ENCODE data around the gene NR1I3.

NR1I3 gene

DNA sequence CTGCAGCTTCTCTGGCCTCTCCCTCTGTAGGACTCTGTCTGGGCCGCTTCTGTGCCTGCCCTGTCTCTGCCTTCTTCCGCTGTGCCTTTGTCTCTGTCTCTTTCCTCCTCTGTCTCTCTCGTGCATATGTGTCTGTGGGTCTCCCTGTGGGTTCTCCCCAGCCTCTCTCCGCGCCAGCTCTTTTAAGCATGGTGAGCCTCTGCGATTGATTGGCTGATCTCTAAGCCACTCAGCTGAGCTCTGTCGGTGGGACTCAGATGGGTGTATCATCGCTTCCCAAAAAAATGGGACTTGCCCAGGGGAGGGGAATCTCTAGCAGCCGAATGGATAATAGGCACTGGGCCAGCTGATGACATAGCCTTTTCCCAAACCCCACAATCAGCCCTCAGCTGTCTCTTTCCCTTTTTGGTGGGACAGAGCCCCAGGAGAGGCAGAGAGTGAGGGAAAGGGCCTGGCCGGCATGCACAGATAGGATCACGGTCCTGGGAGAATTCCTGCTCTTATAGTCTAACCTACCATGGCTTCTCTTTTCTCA lies 39.0 kb downstream of the NR1I3 start, which contains the start of gene ADAMTS4 (continued):
- TF ChIP-seq ZBTB20 (tag by site-specific recombination; IDR thresholded peaks at IDR 0.05), result 0 out of 2 replicates have a peak, but pooled peaks have one; percentile 7

DNA sequence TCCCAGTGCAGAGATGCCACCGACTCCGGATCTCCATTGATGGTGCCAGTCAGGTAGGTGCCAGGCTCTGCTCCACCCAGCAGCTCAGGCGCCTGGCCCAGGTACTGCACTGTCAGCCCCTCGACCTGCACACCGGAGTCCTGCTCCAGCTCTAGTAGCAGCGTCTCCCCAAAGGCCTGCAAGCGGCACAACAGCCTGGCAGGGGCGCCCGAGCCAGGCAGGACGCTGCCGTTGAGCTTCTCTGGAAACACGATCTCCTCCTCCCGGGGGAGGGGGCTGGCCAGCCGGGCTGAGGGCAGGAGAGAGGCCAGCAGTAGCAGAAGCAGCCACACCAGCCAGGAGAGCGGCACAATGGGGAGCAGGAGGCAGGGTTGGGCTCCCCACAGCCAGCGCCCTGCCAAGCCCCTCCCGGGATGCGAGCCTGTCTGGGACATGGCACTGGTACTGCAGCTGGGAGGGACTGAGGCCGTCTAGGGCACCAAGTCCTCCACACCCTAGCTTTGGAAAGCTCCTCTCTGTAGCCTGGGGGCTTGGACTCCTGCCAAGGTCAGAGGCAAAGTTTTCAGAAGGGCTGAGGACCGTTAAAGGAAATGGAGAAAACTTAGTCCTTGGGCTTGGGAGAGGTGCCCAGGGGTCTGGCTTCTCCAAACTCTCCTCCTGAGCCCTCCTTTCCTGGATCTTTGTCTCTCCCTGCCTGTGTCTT lies 39.7 kb downstream of the NR1I3 start:
- CTCF ChIA-PET, result interaction anchor here (0.7 to 1.9 kb wide), 8 partner anchors 10 to 192 kb away, joined by 3 to 14 read pairs (median 4); partner anchors contain the start of gene TOMM40L
- TF ChIP-seq ZNF394 (tag by site-specific recombination; IDR thresholded peaks at IDR 0.05; ENCODE audit: borderline replicate concordance), result peak; percentile 43; the same call in 1 of the 2 replicates
- 0 out of 2 replicates have a peak, but pooled peaks have one; percentile 6 for TF ChIP-seq ZNF843 (tag by site-specific recombination; IDR thresholded peaks at IDR 0.05)
- TF ChIP-seq ZXDB (tag by site-specific recombination; IDR thresholded peaks at IDR 0.05), result no peak
- peak; percentile 51 for TF ChIP-seq ZBTB8A (tag by site-specific recombination; IDR thresholded peaks at IDR 0.05)
- TF ChIP-seq, protein P1, sequence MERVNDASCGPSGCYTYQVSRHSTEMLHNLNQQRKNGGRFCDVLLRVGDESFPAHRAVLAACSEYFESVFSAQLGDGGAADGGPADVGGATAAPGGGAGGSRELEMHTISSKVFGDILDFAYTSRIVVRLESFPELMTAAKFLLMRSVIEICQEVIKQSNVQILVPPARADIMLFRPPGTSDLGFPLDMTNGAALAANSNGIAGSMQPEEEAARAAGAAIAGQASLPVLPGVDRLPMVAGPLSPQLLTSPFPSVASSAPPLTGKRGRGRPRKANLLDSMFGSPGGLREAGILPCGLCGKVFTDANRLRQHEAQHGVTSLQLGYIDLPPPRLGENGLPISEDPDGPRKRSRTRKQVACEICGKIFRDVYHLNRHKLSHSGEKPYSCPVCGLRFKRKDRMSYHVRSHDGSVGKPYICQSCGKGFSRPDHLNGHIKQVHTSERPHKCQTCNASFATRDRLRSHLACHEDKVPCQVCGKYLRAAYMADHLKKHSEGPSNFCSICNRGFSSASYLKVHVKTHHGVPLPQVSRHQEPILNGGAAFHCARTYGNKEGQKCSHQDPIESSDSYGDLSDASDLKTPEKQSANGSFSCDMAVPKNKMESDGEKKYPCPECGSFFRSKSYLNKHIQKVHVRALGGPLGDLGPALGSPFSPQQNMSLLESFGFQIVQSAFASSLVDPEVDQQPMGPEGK (tag by site-specific recombination; IDR thresholded peaks at IDR 0.05), result peak; percentile 70; the same call in 1 of the 2 replicates
- TF ChIP-seq ZNF610 (tag by site-specific recombination; IDR thresholded peaks at IDR 0.05; ENCODE audit: borderline replicate concordance), result peak; percentile 65; the same call in 1 of the 2 replicates
- peak; percentile 70 for TF ChIP-seq ZIC2 (tag by site-specific recombination; IDR thresholded peaks at IDR 0.05)
- peak; percentile 36 for TF ChIP-seq OSR2 (tag by site-specific recombination; IDR thresholded peaks at IDR 0.05)
- 0 out of 2 replicates have a peak, but pooled peaks have one; percentile 30 for TF ChIP-seq ZSCAN30 (tag by site-specific recombination; IDR thresholded peaks at IDR 0.05)
- TF ChIP-seq, protein P2, sequence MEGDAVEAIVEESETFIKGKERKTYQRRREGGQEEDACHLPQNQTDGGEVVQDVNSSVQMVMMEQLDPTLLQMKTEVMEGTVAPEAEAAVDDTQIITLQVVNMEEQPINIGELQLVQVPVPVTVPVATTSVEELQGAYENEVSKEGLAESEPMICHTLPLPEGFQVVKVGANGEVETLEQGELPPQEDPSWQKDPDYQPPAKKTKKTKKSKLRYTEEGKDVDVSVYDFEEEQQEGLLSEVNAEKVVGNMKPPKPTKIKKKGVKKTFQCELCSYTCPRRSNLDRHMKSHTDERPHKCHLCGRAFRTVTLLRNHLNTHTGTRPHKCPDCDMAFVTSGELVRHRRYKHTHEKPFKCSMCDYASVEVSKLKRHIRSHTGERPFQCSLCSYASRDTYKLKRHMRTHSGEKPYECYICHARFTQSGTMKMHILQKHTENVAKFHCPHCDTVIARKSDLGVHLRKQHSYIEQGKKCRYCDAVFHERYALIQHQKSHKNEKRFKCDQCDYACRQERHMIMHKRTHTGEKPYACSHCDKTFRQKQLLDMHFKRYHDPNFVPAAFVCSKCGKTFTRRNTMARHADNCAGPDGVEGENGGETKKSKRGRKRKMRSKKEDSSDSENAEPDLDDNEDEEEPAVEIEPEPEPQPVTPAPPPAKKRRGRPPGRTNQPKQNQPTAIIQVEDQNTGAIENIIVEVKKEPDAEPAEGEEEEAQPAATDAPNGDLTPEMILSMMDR (tag by site-specific recombination; IDR thresholded peaks at IDR 0.05), result 0 out of 2 replicates have a peak, but pooled peaks have one; percentile 12
- 0 out of 2 replicates have a peak, but pooled peaks have one; percentile 14 for TF ChIP-seq ZNF341 (tag by site-specific recombination; IDR thresholded peaks at IDR 0.05; ENCODE audit: low read depth)
- no peak for TF ChIP-seq GLIS1 (tag by site-specific recombination; IDR thresholded peaks at IDR 0.05)
- no peak for TF ChIP-seq ZFHX2 (tag by site-specific recombination; conservative IDR thresholded peaks at IDR 0.05)
- 0 out of 2 replicates have a peak, but pooled peaks have one; percentile 48 for TF ChIP-seq ZBTB48 (tag by site-specific recombination; IDR thresholded peaks at IDR 0.05)
- TF ChIP-seq ZNF600 (tag by site-specific recombination; IDR thresholded peaks at IDR 0.05), result peak; percentile 77
- TF ChIP-seq, protein P3, sequence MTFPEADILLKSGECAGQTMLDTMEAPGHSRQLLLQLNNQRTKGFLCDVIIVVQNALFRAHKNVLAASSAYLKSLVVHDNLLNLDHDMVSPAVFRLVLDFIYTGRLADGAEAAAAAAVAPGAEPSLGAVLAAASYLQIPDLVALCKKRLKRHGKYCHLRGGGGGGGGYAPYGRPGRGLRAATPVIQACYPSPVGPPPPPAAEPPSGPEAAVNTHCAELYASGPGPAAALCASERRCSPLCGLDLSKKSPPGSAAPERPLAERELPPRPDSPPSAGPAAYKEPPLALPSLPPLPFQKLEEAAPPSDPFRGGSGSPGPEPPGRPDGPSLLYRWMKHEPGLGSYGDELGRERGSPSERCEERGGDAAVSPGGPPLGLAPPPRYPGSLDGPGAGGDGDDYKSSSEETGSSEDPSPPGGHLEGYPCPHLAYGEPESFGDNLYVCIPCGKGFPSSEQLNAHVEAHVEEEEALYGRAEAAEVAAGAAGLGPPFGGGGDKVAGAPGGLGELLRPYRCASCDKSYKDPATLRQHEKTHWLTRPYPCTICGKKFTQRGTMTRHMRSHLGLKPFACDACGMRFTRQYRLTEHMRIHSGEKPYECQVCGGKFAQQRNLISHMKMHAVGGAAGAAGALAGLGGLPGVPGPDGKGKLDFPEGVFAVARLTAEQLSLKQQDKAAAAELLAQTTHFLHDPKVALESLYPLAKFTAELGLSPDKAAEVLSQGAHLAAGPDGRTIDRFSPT (tag by site-specific recombination; IDR thresholded peaks at IDR 0.05), result peak; percentile 37; the same call in 1 of the 2 replicates
- TF ChIP-seq, protein P4, sequence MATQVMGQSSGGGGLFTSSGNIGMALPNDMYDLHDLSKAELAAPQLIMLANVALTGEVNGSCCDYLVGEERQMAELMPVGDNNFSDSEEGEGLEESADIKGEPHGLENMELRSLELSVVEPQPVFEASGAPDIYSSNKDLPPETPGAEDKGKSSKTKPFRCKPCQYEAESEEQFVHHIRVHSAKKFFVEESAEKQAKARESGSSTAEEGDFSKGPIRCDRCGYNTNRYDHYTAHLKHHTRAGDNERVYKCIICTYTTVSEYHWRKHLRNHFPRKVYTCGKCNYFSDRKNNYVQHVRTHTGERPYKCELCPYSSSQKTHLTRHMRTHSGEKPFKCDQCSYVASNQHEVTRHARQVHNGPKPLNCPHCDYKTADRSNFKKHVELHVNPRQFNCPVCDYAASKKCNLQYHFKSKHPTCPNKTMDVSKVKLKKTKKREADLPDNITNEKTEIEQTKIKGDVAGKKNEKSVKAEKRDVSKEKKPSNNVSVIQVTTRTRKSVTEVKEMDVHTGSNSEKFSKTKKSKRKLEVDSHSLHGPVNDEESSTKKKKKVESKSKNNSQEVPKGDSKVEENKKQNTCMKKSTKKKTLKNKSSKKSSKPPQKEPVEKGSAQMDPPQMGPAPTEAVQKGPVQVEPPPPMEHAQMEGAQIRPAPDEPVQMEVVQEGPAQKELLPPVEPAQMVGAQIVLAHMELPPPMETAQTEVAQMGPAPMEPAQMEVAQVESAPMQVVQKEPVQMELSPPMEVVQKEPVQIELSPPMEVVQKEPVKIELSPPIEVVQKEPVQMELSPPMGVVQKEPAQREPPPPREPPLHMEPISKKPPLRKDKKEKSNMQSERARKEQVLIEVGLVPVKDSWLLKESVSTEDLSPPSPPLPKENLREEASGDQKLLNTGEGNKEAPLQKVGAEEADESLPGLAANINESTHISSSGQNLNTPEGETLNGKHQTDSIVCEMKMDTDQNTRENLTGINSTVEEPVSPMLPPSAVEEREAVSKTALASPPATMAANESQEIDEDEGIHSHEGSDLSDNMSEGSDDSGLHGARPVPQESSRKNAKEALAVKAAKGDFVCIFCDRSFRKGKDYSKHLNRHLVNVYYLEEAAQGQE (tag by site-specific recombination; IDR thresholded peaks at IDR 0.05), result peak; percentile 32; the same call in 1 of the 2 replicates
- TF ChIP-seq, protein P5, sequence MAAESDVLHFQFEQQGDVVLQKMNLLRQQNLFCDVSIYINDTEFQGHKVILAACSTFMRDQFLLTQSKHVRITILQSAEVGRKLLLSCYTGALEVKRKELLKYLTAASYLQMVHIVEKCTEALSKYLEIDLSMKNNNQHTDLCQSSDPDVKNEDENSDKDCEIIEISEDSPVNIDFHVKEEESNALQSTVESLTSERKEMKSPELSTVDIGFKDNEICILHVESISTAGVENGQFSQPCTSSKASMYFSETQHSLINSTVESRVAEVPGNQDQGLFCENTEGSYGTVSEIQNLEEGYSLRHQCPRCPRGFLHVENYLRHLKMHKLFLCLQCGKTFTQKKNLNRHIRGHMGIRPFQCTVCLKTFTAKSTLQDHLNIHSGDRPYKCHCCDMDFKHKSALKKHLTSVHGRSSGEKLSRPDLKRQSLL (tag by site-specific recombination; IDR thresholded peaks at IDR 0.05), result no peak
- TF ChIP-seq, protein P6, sequence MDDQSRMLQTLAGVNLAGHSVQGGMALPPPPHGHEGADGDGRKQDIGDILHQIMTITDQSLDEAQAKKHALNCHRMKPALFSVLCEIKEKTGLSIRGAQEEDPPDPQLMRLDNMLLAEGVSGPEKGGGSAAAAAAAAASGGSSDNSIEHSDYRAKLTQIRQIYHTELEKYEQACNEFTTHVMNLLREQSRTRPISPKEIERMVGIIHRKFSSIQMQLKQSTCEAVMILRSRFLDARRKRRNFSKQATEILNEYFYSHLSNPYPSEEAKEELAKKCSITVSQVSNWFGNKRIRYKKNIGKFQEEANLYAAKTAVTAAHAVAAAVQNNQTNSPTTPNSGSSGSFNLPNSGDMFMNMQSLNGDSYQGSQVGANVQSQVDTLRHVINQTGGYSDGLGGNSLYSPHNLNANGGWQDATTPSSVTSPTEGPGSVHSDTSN (CRISPR knock-in tag; IDR thresholded peaks at IDR 0.05), result 0 out of 2 replicates have a peak, but pooled peaks have one; percentile 44
- TF ChIP-seq GLIS2 (tag by site-specific recombination; IDR thresholded peaks at IDR 0.05), result 0 out of 2 replicates have a peak, but pooled peaks have one; percentile 9

More for the DNA sequence above, 39.7 kb downstream of the NR1I3 start:
- H3K9me3 ChIP-seq (ENCODE audit: control insufficient read depth, insufficient read depth, low read depth, low read length), result no peaks in the 10 kb centered on the region
- POLR2A ChIA-PET, result interaction anchor here (0.5 to 1.9 kb wide), 7 partner anchors 10 to 241 kb away, joined by 3 to 7 read pairs (median 3); partner anchors contain the start of gene TOMM40L
- H3K36me3 ChIP-seq (ENCODE audit: control insufficient read depth in 2 of 2, insufficient read depth in 1 of 2, low read length in 2 of 2), result peaks cover 2 to 4% of the 10 kb centered on the region in 2 experiments; a peak in 2 of 3 replicates
- H3K4me3 ChIP-seq (ENCODE audit: low read depth, low read length), result no peak overlapping the region
- peaks cover 9% of the 10 kb centered on the region; the same call in 1 of the 2 replicates for H3K4me1 ChIP-seq (ENCODE audit: control insufficient read depth, insufficient read depth, low read length)
- H3K27ac ChIP-seq (ENCODE audit: extremely low read depth, low read depth, low read length), result no peak overlapping the region; the same call in 1 of the 2 replicates

All from HEK293 (cell line).